Activated T-cell treated with anti-CD3 and anti-CD28 coated beads, Interleukin-2, amount 50 U/mL, for 24 hours (primary cell): ENCODE measurements around the gene PACC1.

Experiments
- DNase-seq: peaks from one replicate; pipeline ENCODE4 v3.0.0-alpha.2; 2020
- H3K27ac Mint-ChIP-seq: 2 replicates; pipeline ENCODE4 v1.8.0; 2020; ENCODE audit warnings: mild to moderate bottlenecking, mixed read lengths
- H3K27me3 Mint-ChIP-seq: 2 replicates; pipeline ENCODE4 v1.8.0; 2020; ENCODE audit warnings: mixed read lengths
- H3K36me3 Mint-ChIP-seq: 2 replicates; pipeline ENCODE4 v1.8.0; 2020; ENCODE audit warnings: low read depth, mixed read lengths
- H3K4me1 Mint-ChIP-seq: 2 replicates; pipeline ENCODE4 v1.8.0; 2020; ENCODE audit warnings: low read depth, mixed read lengths
- H3K4me3 Mint-ChIP-seq: 2 replicates; pipeline ENCODE4 v1.8.0; 2020; ENCODE audit warnings: mild to moderate bottlenecking, moderate library complexity, mixed read lengths
- H3K9me3 Mint-ChIP-seq: 2 replicates; pipeline ENCODE4 v1.8.0; 2020; ENCODE audit warnings: mixed read lengths

The PACC1 gene

DNA sequence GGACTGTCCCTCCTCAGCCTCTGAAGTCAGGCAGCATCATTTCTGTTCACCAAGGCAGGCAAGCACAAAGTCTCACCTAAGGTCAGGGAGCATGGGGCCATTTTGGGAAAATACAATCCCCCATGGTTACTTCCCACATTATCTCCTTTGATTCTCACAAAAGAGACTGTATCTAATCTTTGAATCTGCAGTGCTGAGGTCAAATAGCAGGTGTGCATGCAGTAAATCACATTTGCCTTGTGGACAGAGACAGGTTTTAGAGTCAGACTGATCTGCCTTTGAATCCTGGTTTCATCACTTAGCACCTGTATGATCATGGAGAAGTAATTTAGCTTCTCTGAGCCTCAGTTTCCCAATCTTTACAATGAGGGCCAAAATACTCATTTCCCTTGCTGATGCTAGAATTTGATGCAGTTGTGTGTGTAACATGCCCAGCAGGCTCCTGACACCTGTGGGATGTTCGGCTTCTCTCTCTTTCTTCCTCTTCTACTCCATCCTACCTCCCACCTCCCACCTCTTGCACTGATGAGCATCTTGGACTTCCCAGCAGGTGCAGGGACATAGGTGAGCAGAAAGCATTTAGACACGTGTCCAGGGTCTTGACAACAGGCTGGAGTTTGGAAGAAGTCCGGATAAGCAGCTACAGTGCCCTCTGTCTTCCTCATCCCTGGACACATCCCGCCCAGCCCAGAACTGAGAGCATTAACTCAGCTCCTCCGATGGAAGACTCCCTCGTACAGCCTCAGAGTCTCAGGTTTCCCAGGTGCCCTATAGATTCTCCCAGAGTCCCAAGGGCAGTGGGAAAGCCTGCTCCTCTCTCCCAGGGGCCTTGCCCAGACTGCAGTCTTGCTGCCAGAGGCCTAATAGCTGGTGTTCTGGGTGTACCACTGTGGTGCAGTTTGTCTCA, 37.0 kb upstream of the PACC1 start:
- no peak for DNase-seq
- no peaks in the 10 kb centered on the region for H3K4me1 Mint-ChIP-seq
- H3K27me3 Mint-ChIP-seq: no peaks in the 10 kb centered on the region
- no peaks in the 10 kb centered on the region for H3K9me3 Mint-ChIP-seq
- H3K27ac Mint-ChIP-seq: no peak overlapping the region
- no peak overlapping the region for H3K4me3 Mint-ChIP-seq
- peaks cover under 1% of the 10 kb centered on the region for H3K36me3 Mint-ChIP-seq

GRCh38 chr1:212450331-212450881, 35.7 kb upstream of the PACC1 start:
- Mint-ChIP-seq H3K27ac (no peak overlapping the region), H3K4me3 (no peak overlapping the region), H3K36me3 (peaks cover 12% of the 10 kb centered on the region), H3K4me1 (no peaks in the 10 kb centered on the region), H3K27me3 (no peaks in the 10 kb centered on the region), H3K9me3 (no peaks in the 10 kb centered on the region)
- no peak for DNase-seq

GRCh38 chr1:212447478-212447877, 32.8 kb upstream of the PACC1 start:
- H3K4me1 Mint-ChIP-seq: no peaks in the 10 kb centered on the region
- H3K4me3 Mint-ChIP-seq: no peak overlapping the region
- H3K27ac Mint-ChIP-seq: no peak overlapping the region
- H3K36me3 Mint-ChIP-seq: peaks cover 29% of the 10 kb centered on the region
- no peak for DNase-seq
- no peaks in the 10 kb centered on the region for H3K9me3 Mint-ChIP-seq
- no peaks in the 10 kb centered on the region for H3K27me3 Mint-ChIP-seq

DNA sequence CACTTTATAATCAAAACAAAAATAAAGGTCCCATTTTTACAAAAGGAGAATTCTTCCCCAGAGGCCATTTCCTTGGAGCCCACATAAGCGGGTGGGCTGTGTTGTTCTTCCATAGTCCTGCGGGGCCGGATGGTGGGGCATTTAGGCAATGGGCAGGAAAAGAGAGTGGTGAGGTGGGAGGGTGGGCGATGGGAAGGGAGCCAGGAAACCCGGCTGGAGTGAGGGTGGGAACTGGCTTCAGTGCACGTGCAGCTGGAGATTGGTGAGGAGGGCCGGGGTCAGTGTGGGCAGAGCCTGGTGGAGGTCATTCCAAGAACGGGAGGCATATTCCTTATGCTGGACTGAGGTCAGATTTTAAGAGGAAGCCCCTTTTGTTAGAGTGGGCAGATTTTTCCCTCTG, 31.6 kb upstream of the PACC1 start:
- peaks cover 32% of the 10 kb centered on the region for H3K36me3 Mint-ChIP-seq
- H3K27ac Mint-ChIP-seq: no peak overlapping the region
- H3K4me1 Mint-ChIP-seq: no peaks in the 10 kb centered on the region
- H3K4me3 Mint-ChIP-seq: no peak overlapping the region
- H3K27me3 Mint-ChIP-seq: no peaks in the 10 kb centered on the region
- no peak for DNase-seq
- H3K9me3 Mint-ChIP-seq: no peaks in the 10 kb centered on the region

DNA sequence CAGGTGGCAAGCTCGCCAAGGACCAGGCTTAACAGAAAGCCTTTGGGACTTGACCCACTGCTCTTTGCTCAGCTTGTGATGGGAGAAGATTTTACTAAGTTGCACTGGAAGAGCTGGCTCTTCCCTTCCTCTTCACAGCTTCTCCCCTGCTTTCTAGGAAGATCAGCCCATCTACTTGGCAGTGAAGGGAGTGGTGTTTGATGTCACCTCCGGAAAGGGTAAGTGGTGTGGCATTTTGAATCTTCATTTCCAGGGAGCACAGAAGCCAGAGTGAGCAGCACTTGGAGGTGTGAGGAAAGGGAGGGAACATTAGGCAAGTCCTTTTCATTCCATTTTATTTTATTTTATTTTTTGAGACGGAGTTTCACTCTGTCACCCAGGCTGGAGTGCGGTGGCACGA, 27.7 kb upstream of the PACC1 start:
- no peak for DNase-seq
- Mint-ChIP-seq H3K27ac (no peak overlapping the region), H3K4me3 (no peak overlapping the region), H3K36me3 (peaks cover 32% of the 10 kb centered on the region), H3K9me3 (no peaks in the 10 kb centered on the region), H3K4me1 (peaks cover 4% of the 10 kb centered on the region), H3K27me3 (no peaks in the 10 kb centered on the region)

GRCh38 chr1:212440419-212440818, 25.7 kb upstream of the PACC1 start:
- no peaks in the 10 kb centered on the region for H3K27me3 Mint-ChIP-seq
- DNase-seq: no peak
- H3K4me1 Mint-ChIP-seq: peaks cover 9% of the 10 kb centered on the region
- no peaks in the 10 kb centered on the region for H3K9me3 Mint-ChIP-seq
- no peak overlapping the region for H3K27ac Mint-ChIP-seq
- peaks cover 20% of the 10 kb centered on the region for H3K36me3 Mint-ChIP-seq
- H3K4me3 Mint-ChIP-seq: no peak overlapping the region

- Mint-ChIP-seq H3K4me1 (peaks cover 14% of the 10 kb centered on the region), H3K36me3 (peaks cover 11% of the 10 kb centered on the region), H3K27me3 (no peaks in the 10 kb centered on the region), H3K9me3 (no peaks in the 10 kb centered on the region), H3K27ac (no peak overlapping the region), H3K4me3 (no peak overlapping the region)
- no peak for DNase-seq
Observed at GRCh38 chr1:212438831-212439237, 24.1 kb upstream of the PACC1 start.

- peaks cover 5% of the 10 kb centered on the region for H3K36me3 Mint-ChIP-seq
- no peaks in the 10 kb centered on the region for H3K9me3 Mint-ChIP-seq
- peaks cover 20% of the 10 kb centered on the region for H3K4me1 Mint-ChIP-seq
- H3K27me3 Mint-ChIP-seq: no peaks in the 10 kb centered on the region
- no peak for DNase-seq
- peak overlapping the region; percentile 22 for H3K27ac Mint-ChIP-seq
- no peak overlapping the region for H3K4me3 Mint-ChIP-seq
Observed at GRCh38 chr1:212437179-212437798, 22.6 kb upstream of the PACC1 start.

GRCh38 chr1:212434992-212435391, 20.3 kb upstream of the PACC1 start:
- H3K9me3 Mint-ChIP-seq: no peaks in the 10 kb centered on the region
- peaks cover 3% of the 10 kb centered on the region for H3K36me3 Mint-ChIP-seq
- no peak overlapping the region for H3K4me3 Mint-ChIP-seq
- no peak overlapping the region for H3K27ac Mint-ChIP-seq
- no peaks in the 10 kb centered on the region for H3K27me3 Mint-ChIP-seq
- peaks cover 33% of the 10 kb centered on the region for H3K4me1 Mint-ChIP-seq
- no peak for DNase-seq

- H3K4me3 Mint-ChIP-seq: peak overlapping the region; percentile 80
- H3K36me3 Mint-ChIP-seq: peaks cover 3% of the 10 kb centered on the region
- peaks cover 33% of the 10 kb centered on the region for H3K4me1 Mint-ChIP-seq
- DNase-seq: no peak
- no peaks in the 10 kb centered on the region for H3K27me3 Mint-ChIP-seq
- peak overlapping the region; percentile 72 for H3K27ac Mint-ChIP-seq
- no peaks in the 10 kb centered on the region for H3K9me3 Mint-ChIP-seq
Observed at GRCh38 chr1:212433577-212434462, 19.1 kb upstream of the PACC1 start.

- peak within 1 kb of the TSS; percentile 80 for H3K4me3 Mint-ChIP-seq
- peaks cover 3% of the 10 kb centered on the region for H3K36me3 Mint-ChIP-seq
- DNase-seq: peak; percentile 87
- no peaks in the 10 kb centered on the region for H3K9me3 Mint-ChIP-seq
- no peaks in the 10 kb centered on the region for H3K27me3 Mint-ChIP-seq
- H3K4me1 Mint-ChIP-seq: peaks cover 33% of the 10 kb centered on the region
- peak within 1 kb of the TSS; percentile 79 for H3K27ac Mint-ChIP-seq
Observed at GRCh38 chr1:212432661-212433576, 18.2 kb upstream of the PACC1 start, which contains the start of gene NENF. Gene NENF (plus strand): TSS chr1:212432920. CDS start chr1:212432944, 24 bp downstream.

DNA sequence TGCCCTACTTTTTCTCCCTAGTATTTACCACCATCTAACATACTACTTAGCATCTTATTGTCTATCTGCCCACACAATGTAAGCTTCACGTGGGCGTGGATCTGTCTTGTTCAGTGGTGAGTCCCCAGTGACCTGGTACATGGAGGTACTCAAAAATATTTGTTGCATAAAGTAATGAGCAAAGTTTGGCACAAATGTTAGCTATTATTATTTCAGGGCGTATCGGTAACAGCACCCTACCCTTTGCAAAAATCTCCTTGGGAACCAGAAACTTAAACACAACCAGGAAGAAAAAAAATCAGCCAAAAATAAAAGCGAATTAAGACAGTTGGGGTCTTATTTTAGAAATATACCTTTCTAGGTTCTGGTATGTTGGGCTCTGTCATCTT, 17.6 kb upstream of the PACC1 start:
- Mint-ChIP-seq H3K9me3 (no peaks in the 10 kb centered on the region), H3K36me3 (peaks cover 3% of the 10 kb centered on the region), H3K4me3 (peak overlapping the region; percentile 75), H3K4me1 (peaks cover 28% of the 10 kb centered on the region), H3K27ac (peak overlapping the region; percentile 79), H3K27me3 (no peaks in the 10 kb centered on the region)
- no peak for DNase-seq

DNA sequence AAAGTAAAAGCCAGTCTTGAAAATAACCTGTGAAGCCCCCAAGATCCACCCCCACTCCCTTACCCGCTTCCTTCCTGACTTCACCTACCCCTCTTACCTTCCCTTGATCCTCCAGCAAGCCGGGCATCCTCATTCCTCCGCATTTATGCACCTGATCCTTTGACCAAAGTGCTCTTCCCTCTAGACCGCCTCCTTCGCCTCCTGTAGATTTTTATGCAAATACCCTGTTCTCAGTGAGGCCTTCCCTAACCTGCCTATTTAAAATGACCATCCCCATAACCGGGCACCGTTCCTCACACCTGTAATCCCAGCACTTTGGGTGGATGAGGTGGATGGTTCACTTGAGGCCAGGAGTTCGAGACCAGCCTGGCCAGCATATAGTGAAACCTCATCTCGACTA, 17.0 kb upstream of the PACC1 start:
- peaks cover 24% of the 10 kb centered on the region for H3K4me1 Mint-ChIP-seq
- no peaks in the 10 kb centered on the region for H3K27me3 Mint-ChIP-seq
- H3K36me3 Mint-ChIP-seq: peaks cover 3% of the 10 kb centered on the region
- H3K4me3 Mint-ChIP-seq: peak overlapping the region; percentile 28
- no peak for DNase-seq
- H3K9me3 Mint-ChIP-seq: no peaks in the 10 kb centered on the region
- H3K27ac Mint-ChIP-seq: no peak overlapping the region
